K562 (cell line): ENCODE data around the gene SFRP5.

Experiments used
- EP300 ChIP-seq: IDR thresholded peaks from 2 replicates; pipeline ENCODE4 v1.6.1; 2012; ENCODE audit warnings: low read length, improper control_type of control experiment
- FOXK1 ChIP-seq: sonication (generic); formaldehyde crosslinking; IDR thresholded peaks from 2 replicates; pipeline ENCODE4 v1.8.0; 2022; ENCODE audit warnings: missing genetic modification reagents, mild to moderate bottlenecking, borderline replicate concordance
- NFYB ChIP-seq: IDR thresholded peaks from 2 replicates; pipeline ENCODE4 v1.6.1; 2011; ENCODE audit warnings: mild to moderate bottlenecking, moderate library complexity; ENCODE audit not compliant: insufficient read length; ENCODE audit errors: extremely low read depth
- POLR2A ChIP-seq: fragments of 450-650 bp; conservative IDR thresholded peaks from 2 replicates; pipeline ENCODE4 v1.6.1; 2016
- RBM17 ChIP-seq: fragments of 200-400 bp; formaldehyde crosslinking; IDR thresholded peaks from 2 replicates; pipeline ENCODE4 v1.6.1; 2017; ENCODE audit warnings: low read depth, mild to moderate bottlenecking, low read length, borderline replicate concordance
- RNF2 ChIP-seq: sonication (generic); IDR thresholded peaks from 2 replicates; pipeline ENCODE4 v1.6.1; 2016
- ZKSCAN8 ChIP-seq: fragments of 200-800 bp; sonication (Bioruptor generic); IDR thresholded peaks from 2 replicates; pipeline ENCODE4 v1.6.1; 2016; ENCODE audit warnings: missing genetic modification characterization, missing compliant biosample characterization
- ZNF274 ChIP-seq: IDR thresholded peaks from 2 replicates; pipeline ENCODE4 v1.6.1; 2011; ENCODE audit warnings: low read depth, mild to moderate bottlenecking, low read length, moderate library complexity, borderline replicate concordance
- TF ChIP-seq, protein P1 (sequence below), 2 experiments: fragments of 450-650 bp; formaldehyde crosslinking in 1 of 2; IDR thresholded peaks; 2 replicates each; pipeline versions ENCODE4 v1.4.0 to v1.6.1; 2014 to 2020; ENCODE audit warnings: mild to moderate bottlenecking in 2 of 2, borderline replicate concordance in 1 of 2, low read depth in 1 of 2
- TF ChIP-seq, protein P2 (sequence below), 3 experiments: IDR thresholded peaks in 2 of 3; conservative IDR thresholded peaks in 1 of 3; 2 replicates each; pipeline ENCODE4 v1.5.1; 2011 to 2012; ENCODE audit warnings: low read length in 3 of 3, mild to moderate bottlenecking in 3 of 3, control low read depth in 2 of 3, improper control_type of control experiment in 1 of 3, inconsistent platforms in 1 of 3, low read depth in 1 of 3, mixed read lengths in 1 of 3, moderate library complexity in 1 of 3; ENCODE audit not compliant: insufficient read depth in 2 of 3
- TF ChIP-seq, protein P3 (sequence below): sonication (generic); formaldehyde crosslinking; IDR thresholded peaks from 2 replicates; pipeline ENCODE4 v1.8.0; 2022; ENCODE audit warnings: missing genetic modification reagents, mild to moderate bottlenecking, moderate library complexity, borderline replicate concordance
- TF ChIP-seq, protein P4 (sequence below): fragments of 200-400 bp; formaldehyde crosslinking; IDR thresholded peaks from 2 replicates; pipeline ENCODE4 v1.6.1; 2017; ENCODE audit warnings: mild to moderate bottlenecking, low read depth, low read length, moderate library complexity
- TF ChIP-seq, protein P5 (sequence below), 2 experiments: fragments of 450-650 bp in 1 of 2; sonication (generic) in 1 of 2; formaldehyde crosslinking; conservative IDR thresholded peaks; 2 replicates each; pipeline versions ENCODE4 v1.4.0 to v1.8.1; 2020 to 2022; ENCODE audit warnings: mild to moderate bottlenecking in 1 of 2, missing genetic modification reagents in 1 of 2

DNA sequence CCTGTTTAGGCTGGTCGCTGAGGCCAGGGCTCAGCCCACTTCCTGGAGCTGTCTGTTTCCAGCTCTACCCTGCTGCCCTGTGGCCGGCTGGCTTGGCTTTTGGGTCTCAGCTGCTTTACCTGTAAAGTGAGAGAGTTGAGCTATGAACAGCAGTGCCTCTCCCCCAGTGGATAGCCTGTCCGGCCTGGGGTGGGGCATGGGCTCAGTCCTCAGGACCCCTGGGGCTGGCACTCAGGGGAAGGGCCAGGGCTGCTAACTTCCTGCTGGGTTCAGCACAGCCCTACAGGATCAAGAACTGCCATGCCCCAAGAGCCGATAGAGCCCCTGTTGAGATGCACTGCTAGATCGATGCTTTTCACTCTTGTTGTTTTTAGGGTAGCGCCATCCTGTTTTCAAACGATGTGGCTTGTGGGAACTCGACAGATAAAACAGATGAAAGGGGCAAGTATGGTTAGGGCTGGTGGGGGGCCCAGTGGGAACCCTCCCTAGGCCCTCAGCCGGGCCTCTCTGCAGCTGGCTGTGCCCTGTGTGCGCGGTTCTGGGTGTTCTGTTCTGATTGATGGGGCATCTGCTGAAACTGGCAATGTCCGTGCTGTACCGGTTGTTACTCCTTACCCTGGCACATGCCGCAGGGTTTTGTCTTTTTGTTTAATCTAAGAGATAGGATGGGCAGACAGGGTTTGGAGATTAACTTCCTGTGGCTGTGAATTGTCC is 10.0 kb upstream of the SFRP5 start:
- no peak for TF ChIP-seq RNF2
- no peak for TF ChIP-seq FOXK1 (CRISPR knock-in tag)
- TF ChIP-seq, protein P1, sequence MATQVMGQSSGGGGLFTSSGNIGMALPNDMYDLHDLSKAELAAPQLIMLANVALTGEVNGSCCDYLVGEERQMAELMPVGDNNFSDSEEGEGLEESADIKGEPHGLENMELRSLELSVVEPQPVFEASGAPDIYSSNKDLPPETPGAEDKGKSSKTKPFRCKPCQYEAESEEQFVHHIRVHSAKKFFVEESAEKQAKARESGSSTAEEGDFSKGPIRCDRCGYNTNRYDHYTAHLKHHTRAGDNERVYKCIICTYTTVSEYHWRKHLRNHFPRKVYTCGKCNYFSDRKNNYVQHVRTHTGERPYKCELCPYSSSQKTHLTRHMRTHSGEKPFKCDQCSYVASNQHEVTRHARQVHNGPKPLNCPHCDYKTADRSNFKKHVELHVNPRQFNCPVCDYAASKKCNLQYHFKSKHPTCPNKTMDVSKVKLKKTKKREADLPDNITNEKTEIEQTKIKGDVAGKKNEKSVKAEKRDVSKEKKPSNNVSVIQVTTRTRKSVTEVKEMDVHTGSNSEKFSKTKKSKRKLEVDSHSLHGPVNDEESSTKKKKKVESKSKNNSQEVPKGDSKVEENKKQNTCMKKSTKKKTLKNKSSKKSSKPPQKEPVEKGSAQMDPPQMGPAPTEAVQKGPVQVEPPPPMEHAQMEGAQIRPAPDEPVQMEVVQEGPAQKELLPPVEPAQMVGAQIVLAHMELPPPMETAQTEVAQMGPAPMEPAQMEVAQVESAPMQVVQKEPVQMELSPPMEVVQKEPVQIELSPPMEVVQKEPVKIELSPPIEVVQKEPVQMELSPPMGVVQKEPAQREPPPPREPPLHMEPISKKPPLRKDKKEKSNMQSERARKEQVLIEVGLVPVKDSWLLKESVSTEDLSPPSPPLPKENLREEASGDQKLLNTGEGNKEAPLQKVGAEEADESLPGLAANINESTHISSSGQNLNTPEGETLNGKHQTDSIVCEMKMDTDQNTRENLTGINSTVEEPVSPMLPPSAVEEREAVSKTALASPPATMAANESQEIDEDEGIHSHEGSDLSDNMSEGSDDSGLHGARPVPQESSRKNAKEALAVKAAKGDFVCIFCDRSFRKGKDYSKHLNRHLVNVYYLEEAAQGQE (IDR thresholded peaks at IDR 0.05; ENCODE audit: borderline replicate concordance) = no peak
- TF ChIP-seq, protein P1 (CRISPR knock-in tag; IDR thresholded peaks at IDR 0.05; ENCODE audit: low read depth) = no peak
- TF ChIP-seq NFYB = no peak
- TF ChIP-seq, protein P2, sequence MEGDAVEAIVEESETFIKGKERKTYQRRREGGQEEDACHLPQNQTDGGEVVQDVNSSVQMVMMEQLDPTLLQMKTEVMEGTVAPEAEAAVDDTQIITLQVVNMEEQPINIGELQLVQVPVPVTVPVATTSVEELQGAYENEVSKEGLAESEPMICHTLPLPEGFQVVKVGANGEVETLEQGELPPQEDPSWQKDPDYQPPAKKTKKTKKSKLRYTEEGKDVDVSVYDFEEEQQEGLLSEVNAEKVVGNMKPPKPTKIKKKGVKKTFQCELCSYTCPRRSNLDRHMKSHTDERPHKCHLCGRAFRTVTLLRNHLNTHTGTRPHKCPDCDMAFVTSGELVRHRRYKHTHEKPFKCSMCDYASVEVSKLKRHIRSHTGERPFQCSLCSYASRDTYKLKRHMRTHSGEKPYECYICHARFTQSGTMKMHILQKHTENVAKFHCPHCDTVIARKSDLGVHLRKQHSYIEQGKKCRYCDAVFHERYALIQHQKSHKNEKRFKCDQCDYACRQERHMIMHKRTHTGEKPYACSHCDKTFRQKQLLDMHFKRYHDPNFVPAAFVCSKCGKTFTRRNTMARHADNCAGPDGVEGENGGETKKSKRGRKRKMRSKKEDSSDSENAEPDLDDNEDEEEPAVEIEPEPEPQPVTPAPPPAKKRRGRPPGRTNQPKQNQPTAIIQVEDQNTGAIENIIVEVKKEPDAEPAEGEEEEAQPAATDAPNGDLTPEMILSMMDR (IDR thresholded peaks at IDR 0.05 in 2 of 3, conservative IDR thresholded peaks at IDR 0.05 in 1 of 3; ENCODE audit: insufficient read depth in 2 of 3, low read depth in 1 of 3, low read length in 3 of 3) = no peak
- TF ChIP-seq, protein P3, sequence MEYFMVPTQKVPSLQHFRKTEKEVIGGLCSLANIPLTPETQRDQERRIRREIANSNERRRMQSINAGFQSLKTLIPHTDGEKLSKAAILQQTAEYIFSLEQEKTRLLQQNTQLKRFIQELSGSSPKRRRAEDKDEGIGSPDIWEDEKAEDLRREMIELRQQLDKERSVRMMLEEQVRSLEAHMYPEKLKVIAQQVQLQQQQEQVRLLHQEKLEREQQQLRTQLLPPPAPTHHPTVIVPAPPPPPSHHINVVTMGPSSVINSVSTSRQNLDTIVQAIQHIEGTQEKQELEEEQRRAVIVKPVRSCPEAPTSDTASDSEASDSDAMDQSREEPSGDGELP (CRISPR knock-in tag) = no peak
- TF ChIP-seq ZKSCAN8 (CRISPR knock-in tag) = no peak
- TF ChIP-seq ZNF274 = no peak
- TF ChIP-seq, protein P4, sequence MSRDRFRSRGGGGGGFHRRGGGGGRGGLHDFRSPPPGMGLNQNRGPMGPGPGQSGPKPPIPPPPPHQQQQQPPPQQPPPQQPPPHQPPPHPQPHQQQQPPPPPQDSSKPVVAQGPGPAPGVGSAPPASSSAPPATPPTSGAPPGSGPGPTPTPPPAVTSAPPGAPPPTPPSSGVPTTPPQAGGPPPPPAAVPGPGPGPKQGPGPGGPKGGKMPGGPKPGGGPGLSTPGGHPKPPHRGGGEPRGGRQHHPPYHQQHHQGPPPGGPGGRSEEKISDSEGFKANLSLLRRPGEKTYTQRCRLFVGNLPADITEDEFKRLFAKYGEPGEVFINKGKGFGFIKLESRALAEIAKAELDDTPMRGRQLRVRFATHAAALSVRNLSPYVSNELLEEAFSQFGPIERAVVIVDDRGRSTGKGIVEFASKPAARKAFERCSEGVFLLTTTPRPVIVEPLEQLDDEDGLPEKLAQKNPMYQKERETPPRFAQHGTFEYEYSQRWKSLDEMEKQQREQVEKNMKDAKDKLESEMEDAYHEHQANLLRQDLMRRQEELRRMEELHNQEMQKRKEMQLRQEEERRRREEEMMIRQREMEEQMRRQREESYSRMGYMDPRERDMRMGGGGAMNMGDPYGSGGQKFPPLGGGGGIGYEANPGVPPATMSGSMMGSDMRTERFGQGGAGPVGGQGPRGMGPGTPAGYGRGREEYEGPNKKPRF = no peak
- no peak for TF ChIP-seq RBM17
- TF ChIP-seq, protein P5, sequence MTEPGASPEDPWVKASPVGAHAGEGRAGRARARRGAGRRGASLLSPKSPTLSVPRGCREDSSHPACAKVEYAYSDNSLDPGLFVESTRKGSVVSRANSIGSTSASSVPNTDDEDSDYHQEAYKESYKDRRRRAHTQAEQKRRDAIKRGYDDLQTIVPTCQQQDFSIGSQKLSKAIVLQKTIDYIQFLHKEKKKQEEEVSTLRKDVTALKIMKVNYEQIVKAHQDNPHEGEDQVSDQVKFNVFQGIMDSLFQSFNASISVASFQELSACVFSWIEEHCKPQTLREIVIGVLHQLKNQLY (CRISPR knock-in tag; conservative IDR thresholded peaks at IDR 0.05) = no peak
- TF ChIP-seq EP300 = no peak
- TF ChIP-seq POLR2A = no peak
